GM21619 (cell line): Measurements from ENCODE around the gene SEC14L5.
"Not testable (repeated sequence)": the region's sequence is repeated elsewhere in the genome, so short reads cannot be mapped to it uniquely, and the experiment has no call there.

Experiments
- ATAC-seq: cut with Tn5 transposase; IDR thresholded peaks from one replicate; pipeline ENCODE4 v1.9.1; 2021; ENCODE audit not compliant: unreplicated experiment

Gene SEC14L5

DNA sequence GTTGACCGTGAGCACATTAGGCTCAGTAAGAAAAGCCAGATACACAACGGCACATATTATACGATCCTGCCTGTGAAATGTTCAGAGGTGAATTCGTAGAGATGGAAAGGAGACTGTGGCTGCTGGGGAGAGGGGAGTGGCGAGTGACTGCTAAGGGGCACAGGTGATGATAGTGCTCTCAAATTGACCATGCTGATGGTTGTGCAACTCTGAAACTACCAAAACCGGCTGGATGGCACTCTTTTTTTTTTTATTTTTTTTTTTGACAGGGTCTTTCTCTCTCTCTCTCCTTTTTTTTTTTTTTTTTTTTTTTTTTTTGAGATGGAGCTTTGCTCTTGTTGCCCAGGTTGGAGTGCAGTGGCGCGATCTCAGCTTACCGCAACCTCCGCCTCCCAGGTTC is 8.1 kb upstream of the SEC14L5 start:
- ATAC-seq = no peak

DNA sequence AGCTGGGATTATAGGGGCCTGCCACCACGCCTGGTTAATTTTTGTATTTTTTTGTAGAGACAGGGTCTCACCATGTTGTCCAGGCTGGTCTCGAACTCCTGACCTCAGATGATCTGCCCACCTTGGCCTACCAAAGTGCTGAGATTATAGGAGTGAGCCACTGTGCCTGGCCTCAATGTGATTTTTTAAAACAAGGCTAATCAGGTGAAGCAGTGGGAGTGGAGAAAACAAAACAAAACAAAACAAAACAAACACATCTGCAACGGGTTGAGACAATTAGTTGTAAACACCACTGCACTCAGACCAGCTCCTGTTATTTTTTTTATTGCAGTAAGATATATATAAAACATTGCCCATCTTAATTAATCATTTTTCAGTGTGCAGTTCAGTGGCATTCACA is 6.5 kb upstream of the SEC14L5 start:
- not testable (repeated sequence) for ATAC-seq

DNA sequence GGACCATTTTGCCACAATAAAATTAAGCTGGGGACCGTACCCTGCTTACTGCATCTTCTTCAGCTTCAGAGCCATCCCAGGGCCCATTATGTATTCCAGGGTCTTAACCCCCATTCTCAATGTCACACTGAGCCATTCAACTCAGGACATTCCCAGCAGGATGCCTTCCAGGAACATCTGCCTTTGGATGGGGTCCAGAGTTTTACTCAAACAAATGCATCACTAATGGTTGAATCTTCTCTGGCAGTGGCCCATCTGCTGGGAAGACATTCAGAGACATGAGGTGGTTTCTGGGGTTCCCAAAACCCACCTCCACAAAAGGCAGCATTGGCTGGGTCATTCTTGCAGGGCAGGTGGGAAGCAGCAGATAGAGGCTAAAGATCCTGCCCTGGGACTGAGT is 3.4 kb upstream of the SEC14L5 start:
- no peak for ATAC-seq

DNA sequence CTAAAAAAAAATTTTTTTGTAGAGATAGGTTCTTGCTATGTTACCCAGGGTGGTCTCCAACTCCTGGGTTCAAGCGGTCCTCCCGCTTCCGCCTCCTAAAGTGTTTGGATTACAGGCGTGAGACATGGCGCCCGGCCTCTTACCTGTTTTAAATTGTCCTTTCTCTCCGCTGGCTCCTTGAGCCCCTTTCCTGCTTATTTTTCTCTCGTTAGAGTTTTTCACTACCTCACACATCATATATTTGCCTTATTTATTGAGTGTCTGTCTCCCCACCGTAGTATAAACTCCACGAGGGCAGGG is 760 bp upstream of the SEC14L5 start:
- no peak for ATAC-seq

DNA sequence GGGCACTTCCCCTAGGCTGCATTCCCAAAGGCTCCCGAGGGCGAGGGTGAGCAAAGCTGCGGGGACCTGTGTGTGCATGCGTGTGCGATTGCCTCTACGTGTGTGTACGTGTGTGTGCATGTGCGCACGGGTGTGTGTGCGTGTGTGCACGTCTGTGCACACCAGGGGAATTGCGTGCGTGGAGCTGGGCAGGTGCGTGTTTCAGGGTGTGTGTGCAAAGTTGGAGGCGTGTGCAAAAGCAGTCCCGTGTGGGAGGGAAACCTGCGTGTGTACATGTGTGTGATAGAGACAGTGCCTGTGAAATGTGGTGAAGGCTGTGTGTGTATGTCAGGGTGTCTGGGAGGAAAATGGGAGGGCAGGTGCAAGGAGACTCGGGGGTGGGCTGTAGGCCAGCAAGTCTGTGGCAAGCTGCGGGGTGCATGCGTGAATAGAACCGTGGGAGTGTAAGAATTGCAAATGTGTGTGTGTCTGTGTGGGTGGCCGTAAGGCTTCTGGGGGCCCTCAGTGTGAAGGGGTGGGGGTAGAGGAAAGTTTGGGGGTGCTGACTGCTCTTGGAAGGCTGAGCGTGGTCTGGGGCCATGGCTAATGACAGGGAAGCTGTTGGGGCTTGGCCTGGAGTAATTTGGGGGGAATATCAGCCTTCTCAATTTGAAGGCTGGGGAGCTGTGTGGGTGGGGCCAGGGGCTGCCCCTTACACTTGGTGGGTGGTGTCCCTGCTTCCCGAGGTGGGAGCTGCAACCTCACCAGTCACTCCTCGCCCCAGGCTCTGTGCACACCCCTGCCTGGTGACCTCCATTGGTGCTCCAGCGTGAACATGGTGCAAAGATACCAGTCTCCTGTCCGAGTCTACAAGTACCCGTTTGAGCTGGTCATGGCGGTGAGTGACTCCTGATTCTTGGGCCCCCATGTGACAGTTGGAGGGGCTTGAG is 644 bp downstream of the SEC14L5 start:
- no peak for ATAC-seq

DNA sequence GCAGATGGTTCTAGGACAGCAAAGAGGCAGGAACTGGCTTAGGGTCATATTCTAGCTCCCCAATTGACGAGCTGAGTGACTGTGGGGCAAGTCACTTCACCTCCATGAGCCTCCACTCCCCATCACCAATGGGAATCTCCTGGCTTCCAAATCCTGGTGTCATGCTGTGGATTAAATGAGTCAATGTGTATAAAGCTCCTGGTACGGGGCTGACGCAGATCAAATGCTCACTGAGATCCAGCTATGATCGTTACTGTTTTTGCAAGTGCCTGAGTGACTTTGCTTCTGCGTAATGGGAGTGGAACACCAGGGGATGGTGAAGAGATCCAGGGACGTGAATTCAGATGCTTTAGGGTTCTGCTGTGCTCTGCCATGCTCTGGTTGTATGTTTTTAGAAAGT is 2.4 kb downstream of the SEC14L5 start:
- no peak for ATAC-seq

DNA sequence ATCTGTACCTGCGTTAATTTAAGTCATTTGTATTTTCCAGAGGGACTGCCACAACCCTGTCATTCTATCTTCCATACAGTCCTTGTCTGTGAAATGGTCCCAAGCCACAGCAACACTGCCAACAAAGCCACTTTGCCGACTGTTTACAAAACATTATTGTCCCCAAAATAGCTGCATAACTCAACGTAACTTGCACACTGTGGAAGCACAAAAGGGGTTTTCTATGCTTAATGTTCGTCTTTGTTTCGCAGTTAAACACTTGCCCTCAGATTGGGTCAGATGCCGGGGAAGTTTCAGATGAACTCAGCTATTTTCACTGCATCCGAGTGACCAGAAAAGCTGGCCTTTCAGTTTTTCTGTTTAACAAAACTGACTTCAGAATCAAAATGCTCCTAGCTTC is 4.6 kb downstream of the SEC14L5 start:
- no peak for ATAC-seq

DNA sequence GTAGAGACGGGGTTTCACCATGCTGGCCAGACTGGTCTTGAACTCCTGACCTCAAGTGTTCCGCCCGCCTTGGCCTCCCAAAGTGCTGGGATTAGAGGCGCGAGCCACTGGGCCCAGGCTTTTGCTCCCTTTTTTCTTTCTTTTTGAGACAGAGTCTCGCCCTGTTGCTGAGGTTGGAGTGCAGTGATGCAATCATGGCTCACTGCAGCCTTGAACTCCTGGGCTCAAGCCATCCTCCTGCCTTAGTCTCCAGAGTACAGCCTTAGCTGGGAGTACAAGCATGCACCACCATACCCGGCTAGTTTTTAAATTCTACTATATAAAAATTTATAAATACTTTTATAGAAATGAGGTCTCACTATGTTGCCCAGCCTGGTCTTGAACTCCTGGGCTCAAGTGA is 5.4 kb downstream of the SEC14L5 start:
- not testable (repeated sequence) for ATAC-seq

DNA sequence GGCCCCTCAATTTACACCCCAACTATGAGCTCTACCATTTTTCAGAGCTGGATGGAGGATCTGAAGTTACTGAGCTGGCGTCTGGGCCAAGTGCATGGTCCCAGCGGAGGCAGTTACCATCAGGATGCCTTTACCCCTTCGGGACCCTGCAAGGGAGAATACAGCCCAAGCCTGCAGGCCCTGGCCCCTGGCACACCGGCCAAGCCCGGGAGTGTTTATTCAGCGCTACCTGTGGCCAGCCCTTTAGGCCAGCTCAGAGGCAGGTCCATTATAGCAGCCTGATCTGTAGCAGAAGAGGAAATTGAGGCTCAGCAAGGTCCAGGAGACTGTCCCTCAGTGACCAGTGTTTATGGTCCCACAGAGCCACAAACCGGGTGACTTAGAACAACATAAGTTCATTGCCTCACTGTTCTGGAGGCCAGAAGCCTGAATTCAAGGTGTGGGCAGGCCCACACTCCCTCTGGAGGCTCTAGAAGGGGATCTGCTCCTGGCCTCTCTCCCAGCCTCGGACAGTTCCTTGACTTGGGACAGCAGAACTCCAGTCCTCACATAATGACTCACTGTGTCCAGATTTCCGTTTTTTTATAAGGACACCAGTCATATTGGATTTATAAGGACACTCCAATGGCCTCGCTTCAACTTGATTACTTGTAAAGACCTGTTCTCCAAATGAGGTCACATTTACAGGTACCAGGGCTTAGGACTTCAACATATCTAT is 8.8 kb downstream of the SEC14L5 start:
- no peak for ATAC-seq

DNA sequence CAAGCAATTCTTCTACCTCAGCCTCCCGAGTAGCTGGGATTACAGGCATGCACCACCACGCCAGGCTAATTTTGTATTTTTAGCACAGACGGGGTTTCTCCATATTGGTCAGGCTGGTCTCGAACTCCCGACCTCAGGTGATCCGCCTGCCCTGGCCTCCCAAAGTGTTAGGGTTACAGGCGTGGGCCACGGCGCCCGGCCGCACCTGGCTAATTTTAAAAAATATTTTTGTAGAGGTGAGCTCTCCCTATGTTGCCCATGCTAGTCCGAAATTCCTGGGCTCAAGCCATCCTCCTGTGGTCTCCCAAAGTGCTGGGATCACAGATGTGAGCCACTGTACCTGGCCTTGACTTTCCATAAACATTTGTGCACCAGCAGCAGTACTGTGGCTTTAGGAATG is 10.1 kb downstream of the SEC14L5 start:
- not testable (repeated sequence) for ATAC-seq

DNA sequence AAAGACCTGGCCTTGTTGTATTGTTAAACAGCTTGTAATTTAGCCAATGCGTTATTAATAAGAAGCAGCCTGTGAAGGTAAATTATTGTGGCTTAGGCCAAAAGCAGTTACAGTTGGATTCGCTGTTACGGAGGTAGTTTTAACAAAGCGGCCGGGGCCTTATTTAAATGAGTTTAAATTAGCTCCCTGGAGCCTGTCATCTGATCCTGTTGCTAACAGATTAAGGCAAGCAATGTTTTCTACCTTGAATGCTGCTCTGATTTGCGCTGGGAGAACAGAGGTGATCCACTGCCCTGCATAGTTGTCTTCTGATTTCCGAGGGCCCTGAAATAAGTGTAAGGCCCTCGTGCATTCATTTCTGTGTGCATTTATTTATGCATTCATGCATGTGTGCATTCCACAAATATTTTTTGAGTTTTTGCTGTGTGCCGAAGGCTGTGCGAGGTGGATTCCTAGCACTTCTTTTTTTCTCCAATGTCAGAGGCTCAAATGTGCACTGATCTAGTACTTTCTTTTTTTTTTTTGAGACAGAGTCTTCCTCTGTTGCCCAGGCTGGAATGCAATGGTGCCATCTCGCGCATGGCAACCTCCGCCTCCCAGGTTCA is 10.9 kb downstream of the SEC14L5 start:
- ATAC-seq = no peak

DNA sequence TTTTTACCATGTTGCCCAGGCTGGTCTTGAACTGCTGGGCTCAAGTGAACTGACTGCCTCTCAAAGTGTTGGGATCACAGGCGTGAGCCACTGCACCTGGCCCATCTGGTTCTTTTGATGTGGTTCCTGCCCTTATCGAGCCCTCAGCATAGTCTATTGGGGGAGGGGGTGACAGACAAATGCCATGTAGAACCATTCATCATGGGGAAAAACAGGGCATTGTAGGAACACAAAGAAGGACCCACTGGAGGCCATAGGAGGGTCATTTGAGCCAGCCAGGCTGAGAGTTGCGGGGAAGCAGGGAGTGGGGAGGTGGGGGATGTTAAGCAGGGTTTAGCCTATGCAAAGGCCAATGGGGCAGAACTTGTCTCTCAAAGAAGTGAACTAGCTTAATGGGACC is 11.9 kb downstream of the SEC14L5 start:
- ATAC-seq = no peak

DNA sequence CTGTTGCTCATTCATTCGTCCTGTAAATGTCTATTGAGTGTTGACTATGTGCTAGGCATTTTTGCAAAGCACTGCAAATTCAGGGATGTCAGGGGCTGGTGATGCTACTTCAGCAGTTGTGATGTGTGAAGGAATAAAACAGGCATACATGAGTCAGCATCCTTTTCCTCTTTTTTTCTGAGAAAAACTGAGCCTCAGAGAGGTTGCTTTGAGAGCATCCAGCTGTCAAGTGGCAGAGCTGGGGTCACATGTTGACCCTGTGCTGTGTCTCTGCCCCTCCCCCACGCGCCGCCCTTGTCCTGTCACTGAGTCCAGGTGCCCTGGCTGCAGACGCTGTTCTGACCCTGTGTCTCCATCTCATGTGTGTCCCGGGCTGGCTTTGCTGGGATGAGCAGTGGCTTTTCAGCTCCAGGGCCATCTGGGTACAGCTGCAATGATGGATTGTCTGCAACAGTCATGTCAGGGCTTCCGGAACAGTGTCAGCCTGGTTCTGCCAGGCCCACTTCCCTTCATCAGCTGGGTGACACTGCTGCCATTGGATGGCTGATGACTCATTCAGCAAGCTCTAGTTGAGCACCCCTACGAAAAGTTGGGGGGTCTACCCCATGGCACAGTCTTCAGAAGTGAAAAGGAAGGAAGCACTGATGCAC is 14.9 kb downstream of the SEC14L5 start:
- no peak for ATAC-seq

DNA sequence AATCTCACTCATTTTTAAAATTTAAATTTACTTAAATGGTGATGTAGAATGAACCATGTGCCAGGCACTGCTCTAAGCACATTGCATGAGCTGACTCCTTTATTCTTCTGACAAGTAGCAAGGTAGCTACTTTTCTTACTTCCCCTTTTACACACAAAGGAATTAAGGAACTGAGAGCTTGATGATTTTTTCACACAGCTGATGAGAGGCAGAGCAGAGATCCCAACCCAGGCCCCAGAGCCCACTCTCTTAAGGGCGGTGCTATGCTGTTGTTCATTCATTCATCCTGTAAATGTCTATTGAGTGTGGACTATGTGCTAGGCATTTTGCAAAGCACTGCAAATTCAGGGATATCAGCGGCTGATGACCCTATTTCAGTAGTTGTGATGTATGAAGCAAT is 17.9 kb downstream of the SEC14L5 start:
- peak; percentile 94 for ATAC-seq

DNA sequence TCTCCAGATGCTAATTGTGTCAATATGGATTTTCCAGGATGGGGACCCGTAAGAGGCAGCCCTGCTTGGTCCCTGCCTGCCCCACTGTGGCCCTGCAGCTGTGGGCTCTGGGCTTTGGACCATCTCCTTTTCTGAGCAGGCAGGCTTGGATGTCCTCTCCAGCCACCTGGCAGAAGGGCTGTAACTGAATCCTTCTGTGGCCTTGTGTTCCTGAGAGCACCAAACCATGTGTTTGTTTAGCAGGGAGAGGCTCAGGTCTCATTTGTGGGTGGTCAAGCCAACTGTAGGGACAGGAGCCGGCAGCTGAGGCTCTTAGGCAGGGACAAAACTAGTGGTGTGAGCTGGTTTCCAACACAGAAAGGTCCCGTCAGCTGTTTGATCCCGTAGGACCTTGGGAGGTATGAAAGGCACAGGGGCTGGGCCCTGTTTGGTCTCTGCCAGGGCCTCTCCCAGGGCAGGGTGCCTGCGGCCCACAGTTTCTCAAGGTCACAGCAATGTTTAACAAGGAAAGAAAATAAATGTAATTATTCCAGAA is 18.5 kb downstream of the SEC14L5 start:
- no peak for ATAC-seq

DNA sequence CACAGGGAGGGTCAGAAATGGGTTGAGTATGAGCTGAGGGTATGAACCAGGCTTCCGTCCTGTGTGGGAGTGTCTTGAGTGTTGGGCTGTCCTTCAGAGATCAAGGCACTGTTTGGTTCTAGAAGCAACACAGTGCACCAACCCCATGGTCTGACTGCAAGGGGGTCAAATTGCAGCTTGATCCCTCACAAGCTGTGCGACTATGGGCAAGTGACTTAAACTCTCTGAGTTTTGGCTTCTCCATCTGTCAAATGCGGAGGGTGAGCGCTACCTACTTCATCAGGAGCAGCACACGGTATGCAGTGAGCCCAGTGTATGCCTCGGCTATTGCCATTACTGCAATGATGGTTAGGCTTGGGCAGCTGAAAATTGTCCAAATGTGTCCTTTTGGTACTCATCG is 21.0 kb downstream of the SEC14L5 start:
- ATAC-seq = no peak

DNA sequence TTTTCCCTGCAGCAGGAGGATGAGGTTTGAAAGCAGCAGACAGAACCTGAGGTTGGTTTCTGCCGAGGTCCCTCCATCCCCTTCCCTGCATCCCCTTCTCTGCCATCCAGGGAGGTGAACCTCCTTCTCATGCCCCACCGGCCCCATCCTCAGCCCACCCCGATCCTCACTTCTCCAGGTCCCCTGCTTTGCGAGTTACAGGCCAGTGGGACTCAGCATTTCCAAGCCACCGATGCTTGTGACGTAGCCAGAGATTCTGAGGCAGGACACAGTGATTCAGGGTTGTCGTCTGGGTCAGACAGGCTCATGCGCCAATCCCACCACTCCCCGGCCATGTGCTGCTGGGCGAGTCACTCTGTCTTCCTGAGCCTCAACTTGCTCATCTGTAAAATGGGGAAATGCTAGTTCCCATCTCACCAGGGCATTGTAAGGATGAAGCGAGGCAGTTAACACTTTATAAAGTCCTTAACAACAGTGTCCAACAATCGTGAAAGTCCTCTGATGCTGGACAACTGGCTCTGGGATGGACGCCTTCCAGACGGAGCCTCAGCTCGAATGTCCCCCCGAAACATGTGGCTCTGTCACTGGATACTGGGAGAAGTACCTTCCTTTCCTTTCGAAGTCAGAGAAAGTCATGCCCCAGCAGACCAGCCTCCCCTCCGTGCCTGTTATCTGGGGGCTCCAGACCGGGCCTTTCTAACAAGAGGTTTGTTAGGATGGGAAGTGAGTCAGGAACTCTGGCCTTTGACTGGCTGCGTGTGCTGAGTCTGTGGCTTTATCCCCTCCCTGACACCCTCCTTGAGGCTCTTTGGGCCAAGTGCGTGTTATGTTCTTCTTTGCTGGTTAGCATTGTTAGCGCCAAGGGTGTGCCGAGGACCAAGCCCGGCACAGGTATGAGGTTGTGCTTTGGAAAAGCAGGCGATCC is 21.9 kb downstream of the SEC14L5 start:
- ATAC-seq = no peak

DNA sequence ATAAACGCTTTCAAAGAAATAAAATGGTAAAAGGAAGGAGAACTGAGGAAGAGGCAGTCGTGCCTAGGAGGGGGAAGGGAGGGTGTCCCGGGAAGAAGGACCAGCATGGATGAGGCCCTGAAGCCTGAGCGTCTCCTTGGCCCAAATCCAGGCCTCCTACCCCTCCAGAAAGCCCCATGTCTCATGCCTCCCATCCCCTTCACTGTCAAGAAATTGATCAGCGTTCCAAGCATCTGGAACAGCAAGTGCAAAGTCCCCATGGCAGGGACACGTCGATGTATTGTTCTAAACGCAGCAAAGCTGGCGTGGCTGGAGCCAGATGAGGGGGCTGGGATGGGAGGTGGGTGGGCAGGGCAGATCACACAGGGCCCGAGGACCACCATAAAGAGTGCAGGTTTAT is 22.6 kb downstream of the SEC14L5 start:
- no peak for ATAC-seq

DNA sequence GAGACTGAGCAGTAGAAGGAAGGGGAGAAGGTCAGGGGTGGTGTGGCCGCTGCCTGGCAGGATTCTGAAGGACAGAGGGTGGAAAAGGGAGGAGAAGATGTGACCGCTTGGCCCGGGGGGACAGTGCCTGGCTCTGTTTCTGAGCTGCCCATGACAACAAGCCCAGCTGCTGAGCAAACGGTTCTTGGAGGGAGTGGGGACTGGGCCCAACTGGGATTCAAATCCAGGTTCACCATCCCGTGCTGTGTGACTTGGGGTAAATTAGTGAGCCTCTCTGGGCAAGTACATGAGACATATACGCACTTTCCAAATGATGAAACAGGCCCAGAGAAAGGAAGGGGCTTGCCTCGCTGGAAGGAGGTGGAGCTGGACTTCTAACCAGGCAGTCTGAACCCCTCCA is 23.3 kb downstream of the SEC14L5 start:
- no peak for ATAC-seq
